MM.1S (cell line): Measurements from ENCODE around the gene SLC25A31.

Source experiments
- DNase-seq: peaks from one replicate; pipeline ENCODE4 v3.0.0-alpha.2; 2015
- H2AFZ ChIP-seq: fragments of 300-600 bp; sonication (generic); 2 replicates; pipeline ENCODE4 v1.6.0; 2016; ENCODE audit warnings: antibody characterized with exemption, low read length
- H3F3A ChIP-seq: fragments of 300-600 bp; sonication (generic); 2 replicates; pipeline ENCODE4 v1.6.1; 2016; ENCODE audit warnings: mild to moderate bottlenecking, antibody characterized with exemption, low read length, moderate library complexity, mixed read lengths; ENCODE audit not compliant: insufficient read depth
- H3K27ac ChIP-seq: fragments of 300-600 bp; sonication (generic); 2 replicates; pipeline ENCODE4 v1.5.1; 2016; ENCODE audit warnings: mild to moderate bottlenecking, low read length
- H3K27me3 ChIP-seq: fragments of 300-600 bp; sonication (generic); replicated peaks from 2 replicates; pipeline ENCODE4 v1.6.0; 2016; ENCODE audit warnings: low read length; ENCODE audit not compliant: insufficient read depth
- H3K36me3 ChIP-seq: fragments of 300-600 bp; sonication (generic); replicated peaks from 2 replicates; pipeline ENCODE4 v1.6.1; 2016; ENCODE audit warnings: mild to moderate bottlenecking, low read length, mixed read lengths; ENCODE audit not compliant: insufficient read depth
- H3K4me1 ChIP-seq: fragments of 300-600 bp; sonication (generic); 2 replicates; pipeline ENCODE4 v1.6.1; 2016; ENCODE audit warnings: low read length, mixed read lengths
- H3K4me2 ChIP-seq: fragments of 300-600 bp; sonication (generic); 2 replicates; pipeline ENCODE4 v1.6.0; 2016; ENCODE audit warnings: low read depth, low read length
- H3K4me3 ChIP-seq: fragments of 300-600 bp; sonication (generic); 2 replicates; pipeline ENCODE4 v1.5.1; 2016; ENCODE audit warnings: low read length, mixed read lengths
- H3K79me2 ChIP-seq: fragments of 300-600 bp; sonication (generic); 2 replicates; pipeline ENCODE4 v1.6.1; 2016; ENCODE audit warnings: mixed run types, low read length, mixed read lengths
- H3K9ac ChIP-seq: fragments of 300-600 bp; sonication (generic); 2 replicates; pipeline ENCODE4 v1.6.1; 2016; ENCODE audit warnings: low read length, mixed read lengths
- H3K9me2 ChIP-seq: fragments of 300-600 bp; sonication (generic); replicated peaks from 2 replicates; pipeline ENCODE4 v1.6.1; 2016; ENCODE audit warnings: mild to moderate bottlenecking, low read length, mixed read lengths; ENCODE audit not compliant: insufficient read depth
- H3K9me3 ChIP-seq: fragments of 300-600 bp; sonication (generic); replicated peaks from 2 replicates; pipeline ENCODE4 v1.6.1; 2016; ENCODE audit warnings: mild to moderate bottlenecking, low read length, mixed read lengths; ENCODE audit not compliant: insufficient read depth
- H4K20me1 ChIP-seq: fragments of 300-600 bp; sonication (generic); 2 replicates; pipeline ENCODE4 v1.6.1; 2016; ENCODE audit warnings: mild to moderate bottlenecking, low read length, moderate library complexity, mixed read lengths; ENCODE audit not compliant: insufficient read depth
- CTCF ChIP-seq: fragments of 300-600 bp; sonication (generic); IDR thresholded peaks from 2 replicates; pipeline ENCODE4 v1.5.1; 2016; ENCODE audit warnings: antibody characterized with exemption, low read length, mixed read lengths
- EZH2 ChIP-seq: fragments of 300-600 bp; sonication (generic); optimal IDR thresholded peaks from 2 replicates; pipeline ENCODE3; 2017; ENCODE audit warnings: low read depth, mild to moderate bottlenecking, antibody characterized with exemption, low read length, mixed read lengths
- EZH2phosphoT487 ChIP-seq: fragments of 300-600 bp; sonication (generic); IDR thresholded peaks from 2 replicates; pipeline ENCODE4 v1.6.1; 2018; ENCODE audit warnings: antibody characterized with exemption, low read length

SLC25A31 gene

GRCh38 chr4:127730142-127730913 is at the start of gene SLC25A31:
TSS of gene SLC25A31 (plus strand) at chr4:127730400. CDS start at chr4:127730546, 146 bp downstream.
- DNase-seq, result no peak
- Histone ChIP-seq H3K4me1 (no peaks in the 10 kb centered on the region), H4K20me1 (no peaks in the 10 kb centered on the region), H3K36me3 (no peaks in the 10 kb centered on the region), H3K9me2 (no peaks in the 10 kb centered on the region), H3K79me2 (no peaks in the 10 kb centered on the region), H2AFZ (no peak within 1 kb of the TSS), H3F3A (no peaks in the 10 kb centered on the region), H3K4me2 (no peak within 1 kb of the TSS), H3K27me3 (no peaks in the 10 kb centered on the region), H3K9ac (no peak within 1 kb of the TSS), H3K9me3 (no peaks in the 10 kb centered on the region), H3K27ac (no peak within 1 kb of the TSS), H3K4me3 (no peak within 1 kb of the TSS)
- TF ChIP-seq EZH2phosphoT487 (no peak), CTCF (no peak), EZH2 (no peak)

DNA sequence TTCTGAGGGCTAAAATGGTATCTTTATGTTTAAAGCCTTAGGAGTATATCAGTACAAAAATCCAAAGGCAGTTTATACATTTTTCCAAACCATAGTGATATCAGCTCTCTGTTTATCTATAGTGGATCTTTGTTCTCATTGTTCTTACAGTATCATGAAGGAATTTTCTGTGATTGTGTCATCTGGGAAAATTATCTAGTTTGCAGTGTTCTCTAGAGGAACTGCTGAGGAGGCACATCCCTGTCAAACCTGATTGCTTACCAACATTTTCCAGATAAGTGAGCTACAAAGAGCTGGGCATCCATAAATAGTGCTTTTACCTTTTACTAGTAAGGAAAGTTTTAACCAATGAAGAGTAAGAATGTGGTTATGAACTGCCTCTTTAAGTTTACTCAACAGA is 44.9 kb upstream of the SLC25A31 start:
- DNase-seq, result no peak
- Histone ChIP-seq H3K36me3 (no peaks in the 10 kb centered on the region), H3K9me2 (no peaks in the 10 kb centered on the region)

GRCh38 chr4:127686658-127687057 is 43.5 kb upstream of the SLC25A31 start:
- no peaks in the 10 kb centered on the region for H3F3A ChIP-seq
- no peak overlapping the region for H3K4me2 ChIP-seq
- no peak overlapping the region for H3K9ac ChIP-seq
- H4K20me1 ChIP-seq, result no peaks in the 10 kb centered on the region
- TF ChIP-seq EZH2phosphoT487 (no peak), CTCF (no peak), EZH2 (no peak)
- no peaks in the 10 kb centered on the region for H3K36me3 ChIP-seq
- no peak overlapping the region for H3K4me3 ChIP-seq
- DNase-seq, result no peak
- no peaks in the 10 kb centered on the region for H3K27me3 ChIP-seq
- no peak overlapping the region for H3K27ac ChIP-seq
- no peaks in the 10 kb centered on the region for H3K9me2 ChIP-seq
- H2AFZ ChIP-seq, result no peak overlapping the region
- no peaks in the 10 kb centered on the region for H3K4me1 ChIP-seq
- no peaks in the 10 kb centered on the region for H3K79me2 ChIP-seq
- no peaks in the 10 kb centered on the region for H3K9me3 ChIP-seq

More for the DNA sequence above, 44.9 kb upstream of the SLC25A31 start:
- H4K20me1 ChIP-seq, result no peaks in the 10 kb centered on the region
- no peaks in the 10 kb centered on the region for H3K79me2 ChIP-seq
- no peaks in the 10 kb centered on the region for H3K27me3 ChIP-seq
- H2AFZ ChIP-seq, result no peak overlapping the region
- H3F3A ChIP-seq, result no peaks in the 10 kb centered on the region
- no peak for TF ChIP-seq EZH2phosphoT487
- TF ChIP-seq EZH2, result no peak
- TF ChIP-seq CTCF, result no peak
- no peak overlapping the region for H3K9ac ChIP-seq
- H3K9me3 ChIP-seq, result no peaks in the 10 kb centered on the region
- H3K27ac ChIP-seq, result no peak overlapping the region
- H3K4me1 ChIP-seq, result no peaks in the 10 kb centered on the region
- no peak overlapping the region for H3K4me3 ChIP-seq
- H3K4me2 ChIP-seq, result no peak overlapping the region
